PC-9 (cell line): Measurements from ENCODE around the gene USP9X.

Experiments used
- CTCF ChIP-seq: fragments of 200-600 bp; sonication (generic); conservative IDR thresholded peaks from 2 replicates; pipeline ENCODE4 v1.6.1; 2017; ENCODE audit warnings: mixed run types, antibody characterized with exemption, mild to moderate bottlenecking, moderate library complexity
- EZH2 ChIP-seq: fragments of 200-600 bp; sonication (generic); IDR thresholded peaks from 2 replicates; pipeline ENCODE4 v1.8.0; 2017; ENCODE audit warnings: antibody characterized with exemption, low read depth

GRCh38 chrX:41035582-41035981 lies 49.7 kb upstream of the USP9X start:
- TF ChIP-seq CTCF (no peak), EZH2 (no peak)
